ENCODE data around the gene ERCC8.

- no peak for TF ChIP-seq CTCF (IDR thresholded peaks at IDR 0.05)
- no peak for TF ChIP-seq ZFX (IDR thresholded peaks at IDR 0.05; ENCODE audit: borderline replicate concordance)
Observed at GRCh38 chr5:60916646-60917045, 28.2 kb downstream of the ERCC8 start.
